Lower leg skin (tissue), 4 donors: ENCODE data around the gene THSD7B. TPM values are rescaled to one million over a fixed set of nuclear protein-coding genes. Genes with fewer than 3 reads are reported as not detected.

Experiments
- DNase-seq, 2 donors: peaks; one replicate each; pipeline ENCODE4 v3.0.0-alpha.2; 2019; ENCODE audit warnings: low spot score in 2 of 2
- H3K4me3 ChIP-seq: fragments of 200-600 bp; sonication (generic); 2 replicates; pipeline ENCODE4 v1.5.1; 2017; ENCODE audit warnings: mild to moderate bottlenecking, low read depth; ENCODE audit not compliant: poor library complexity, severe bottlenecking
- CTCF ChIP-seq, 3 donors: fragments of 450-650 bp; IDR thresholded peaks; one replicate each; pipeline ENCODE4 v1.5.1; 2016; ENCODE audit warnings: antibody characterized with exemption in 3 of 3, mild to moderate bottlenecking in 3 of 3, moderate library complexity in 2 of 3
- POLR2A ChIP-seq, 2 donors: fragments of 450-650 bp; IDR thresholded peaks; one replicate each; pipeline ENCODE4 v1.6.1; 2016 to 2017; ENCODE audit warnings: antibody characterized with exemption in 2 of 2, mild to moderate bottlenecking in 1 of 2, moderate library complexity in 1 of 2
- WGBS, 2 donors: methylation state at CpG; one replicate each; pipeline ENCODE4 v1.1.5; 2018; 5-methylcytosine and 5-hydroxymethylcytosine counted together
- intact Hi-C: fragments of 100-400 bp; cut with DNase I; formaldehyde crosslinking; loops from one replicate; pipeline ENCODE4 v1.15.0; 2023; ENCODE audit warnings: low total_unique reads
- total RNA-seq, 4 donors: library from RNA; depleted of rRNA; stranded (reverse); fragments of >200 nt; gene quantifications; one replicate each; pipeline ENCODE4 v1.1.0, GENCODE V29; 2016

THSD7B gene
- total RNA-seq, 4 donors from 2014 or later = not detected

GRCh38 chr2:137151731-137152130, 386.4 kb downstream of the THSD7B start:
- no peak overlapping the region for H3K4me3 ChIP-seq
- no peak for DNase-seq
- 90 to 93% methylated on average over 2 of the region's 2 CpGs for WGBS, 2 donors
- intact Hi-C loops = no loop called here
- TF ChIP-seq POLR2A (IDR thresholded peaks at IDR 0.05) (no peak), CTCF (IDR thresholded peaks at IDR 0.05) (no peak)

GRCh38 chr2:137154946-137155345, 389.6 kb downstream of the THSD7B start:
- no peak overlapping the region for H3K4me3 ChIP-seq
- TF ChIP-seq CTCF (IDR thresholded peaks at IDR 0.05) = no peak
- TF ChIP-seq POLR2A (IDR thresholded peaks at IDR 0.05) = no peak
- 100% methylated on average over 1 of the region's 1 CpG for WGBS, 2 donors
- DNase-seq = no peak
- intact Hi-C loops = no loop called here

- no peak for DNase-seq
- intact Hi-C loops = no loop called here
- H3K4me3 ChIP-seq = no peak overlapping the region
- WGBS, 2 donors = 78 to 80% methylated on average over 4 of the region's 4 CpGs
- TF ChIP-seq POLR2A (IDR thresholded peaks at IDR 0.05) (no peak), CTCF (IDR thresholded peaks at IDR 0.05) (no peak)
These were observed 390.2 kb downstream of the THSD7B start for GRCh38 chr2:137155356-137156104.

- TF ChIP-seq CTCF (IDR thresholded peaks at IDR 0.05) (no peak), POLR2A (IDR thresholded peaks at IDR 0.05) (no peak)
- no peak overlapping the region for H3K4me3 ChIP-seq
- WGBS, 2 donors = 81 to 84% methylated on average over 4 of the region's 4 CpGs
- no peak for DNase-seq
- intact Hi-C loops = no loop called here
These were observed 391.0 kb downstream of the THSD7B start for GRCh38 chr2:137156221-137156844.

- H3K4me3 ChIP-seq = no peak overlapping the region
- TF ChIP-seq CTCF (IDR thresholded peaks at IDR 0.05) = no peak
- TF ChIP-seq POLR2A (IDR thresholded peaks at IDR 0.05) = no peak
- intact Hi-C loops = no loop called here
- WGBS, 2 donors = 67 to 85% methylated on average over 1 of the region's 1 CpG
- DNase-seq = no peak
These were observed 392.5 kb downstream of the THSD7B start for GRCh38 chr2:137157851-137158250.
